ENCODE data around the gene MAST4.

The MAST4 gene

GRCh38 chr5:66810151-66810550, 214.0 kb downstream of the MAST4 start:
- Histone ChIP-seq H3K27me3 (replicated peaks; ENCODE audit: control insufficient read depth, insufficient read depth, low read length) (no peaks in the 10 kb centered on the region; the same call in 1 of the 2 replicates), H3K4me3 (replicated peaks; ENCODE audit: low read depth, low read length) (no peak overlapping the region), H3K36me3 (ENCODE audit: control insufficient read depth, insufficient read depth, low read length) (no peaks in the 10 kb centered on the region)
- no peak for TF ChIP-seq CTCF (IDR thresholded peaks at IDR 0.05; ENCODE audit: insufficient read depth, low read length, poor library complexity, severe bottlenecking)
- DNase-seq (ENCODE audit: extremely low read depth, insufficient read length): no peak

- Histone ChIP-seq H3K4me3 (replicated peaks; ENCODE audit: low read depth, low read length) (no peak overlapping the region), H3K36me3 (ENCODE audit: control insufficient read depth, insufficient read depth, low read length) (no peaks in the 10 kb centered on the region), H3K27me3 (replicated peaks; ENCODE audit: control insufficient read depth, insufficient read depth, low read length) (no peaks in the 10 kb centered on the region; the same call in 1 of the 2 replicates)
- TF ChIP-seq CTCF (IDR thresholded peaks at IDR 0.05; ENCODE audit: insufficient read depth, low read length, poor library complexity, severe bottlenecking): no peak
- no peak for DNase-seq (ENCODE audit: extremely low read depth, insufficient read length)
Measured at GRCh38 chr5:66810848-66811261, 214.7 kb downstream of the MAST4 start.

GRCh38 chr5:66812291-66812690, 216.1 kb downstream of the MAST4 start:
- no peak for DNase-seq (ENCODE audit: extremely low read depth, insufficient read length)
- H3K36me3 ChIP-seq (ENCODE audit: control insufficient read depth, insufficient read depth, low read length): no peaks in the 10 kb centered on the region
- no peaks in the 10 kb centered on the region for H3K27me3 ChIP-seq (replicated peaks; ENCODE audit: control insufficient read depth, insufficient read depth, low read length)
- no peak overlapping the region for H3K4me3 ChIP-seq (replicated peaks; ENCODE audit: low read depth, low read length)
- no peak for TF ChIP-seq CTCF (IDR thresholded peaks at IDR 0.05; ENCODE audit: insufficient read depth, low read length, poor library complexity, severe bottlenecking)

DNA sequence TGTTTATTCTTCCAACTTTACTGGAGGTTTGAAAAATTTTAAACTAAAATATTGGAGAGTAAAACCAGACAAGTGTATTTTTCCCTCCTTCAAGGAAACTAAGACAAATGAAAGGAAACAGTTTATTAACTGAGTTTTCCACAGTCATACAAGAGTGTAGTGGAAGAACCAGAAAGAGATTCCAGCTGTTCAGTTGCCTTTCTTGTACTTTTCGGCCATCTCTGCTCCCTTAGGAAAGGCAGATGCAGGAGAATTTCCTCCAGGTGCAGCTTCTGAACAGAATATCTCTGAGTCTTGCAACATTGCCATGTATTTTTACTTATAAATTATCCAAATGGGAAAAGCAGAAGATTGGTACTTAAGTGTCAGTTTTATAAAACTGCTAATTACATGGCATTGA, 217.1 kb downstream of the MAST4 start:
- Histone ChIP-seq H3K36me3 (ENCODE audit: control insufficient read depth, insufficient read depth, low read length) (no peaks in the 10 kb centered on the region), H3K27me3 (replicated peaks; ENCODE audit: control insufficient read depth, insufficient read depth, low read length) (no peaks in the 10 kb centered on the region), H3K4me3 (replicated peaks; ENCODE audit: low read depth, low read length) (no peak overlapping the region)
- TF ChIP-seq CTCF (IDR thresholded peaks at IDR 0.05; ENCODE audit: insufficient read depth, low read length, poor library complexity, severe bottlenecking): no peak
- no peak for DNase-seq (ENCODE audit: extremely low read depth, insufficient read length)

DNA sequence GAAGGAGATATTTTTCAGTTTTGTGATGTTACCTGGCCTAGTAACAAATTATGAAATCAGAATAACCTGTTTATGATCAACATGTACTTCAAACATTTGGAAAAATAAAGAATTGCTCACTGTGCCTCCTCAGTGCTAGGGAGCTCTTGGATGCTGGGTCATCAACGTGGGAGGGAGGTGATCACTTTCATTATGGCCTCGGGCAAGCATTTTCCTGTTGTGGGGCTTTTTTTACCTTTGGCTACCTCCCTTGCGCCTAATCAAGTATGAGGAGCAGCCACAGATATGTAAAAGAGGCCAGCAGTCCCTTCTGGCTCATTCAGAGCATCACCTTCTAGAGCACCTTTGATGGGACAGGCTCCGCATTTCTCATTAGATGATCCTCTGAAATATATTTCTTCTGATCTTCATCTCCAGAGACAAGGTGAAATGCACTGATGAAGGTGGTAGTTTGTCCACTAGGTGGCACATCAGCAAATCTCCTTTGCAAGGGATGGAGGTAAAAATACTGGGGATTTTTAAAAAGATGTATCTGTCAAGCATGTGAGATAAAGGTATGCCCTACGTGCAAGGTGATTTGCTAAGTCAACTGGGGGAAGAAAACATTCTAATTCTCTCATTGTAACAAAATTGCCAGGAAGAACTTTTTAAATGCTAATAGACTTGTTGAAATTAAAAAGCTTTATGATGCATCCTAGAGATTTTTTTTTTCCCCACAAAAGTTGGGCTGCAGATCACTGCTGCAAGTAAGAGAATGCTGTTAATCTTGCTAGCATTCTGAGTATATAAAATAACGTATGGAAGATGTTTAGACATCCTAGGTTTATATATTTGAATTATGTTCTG, 218.2 kb downstream of the MAST4 start:
- peak; percentile 7 for DNase-seq (ENCODE audit: extremely low read depth, insufficient read length)
- H3K4me3 ChIP-seq (replicated peaks; ENCODE audit: low read depth, low read length): no peak overlapping the region
- H3K36me3 ChIP-seq (ENCODE audit: control insufficient read depth, insufficient read depth, low read length): no peaks in the 10 kb centered on the region
- H3K27me3 ChIP-seq (replicated peaks; ENCODE audit: control insufficient read depth, insufficient read depth, low read length): no peaks in the 10 kb centered on the region
- peak; percentile 70 for TF ChIP-seq CTCF (IDR thresholded peaks at IDR 0.05; ENCODE audit: insufficient read depth, low read length, poor library complexity, severe bottlenecking)

Measured in GM06990 (cell line).